Dedifferentiated amniotic fluid mesenchymal stem cell (primary cell): Measurements from ENCODE around the gene ACTL7B.
"Not testable (repeated sequence)": the region's sequence is repeated elsewhere in the genome, so short reads cannot be mapped to it uniquely, and the experiment has no call there.

ENCODE experiments used
- DNase-seq: peaks from one replicate; pipeline ENCODE4 v3.0.0-alpha.2; 2016; ENCODE audit errors: extremely low spot score

The ACTL7B gene

GRCh38 chr9:108855888-108856287, at the start of gene ACTL7B:
ACTL7B (minus strand) TSS chr9:108855986; CDS start chr9:108855930, 56 bp downstream.
- DNase-seq = no peak

DNA sequence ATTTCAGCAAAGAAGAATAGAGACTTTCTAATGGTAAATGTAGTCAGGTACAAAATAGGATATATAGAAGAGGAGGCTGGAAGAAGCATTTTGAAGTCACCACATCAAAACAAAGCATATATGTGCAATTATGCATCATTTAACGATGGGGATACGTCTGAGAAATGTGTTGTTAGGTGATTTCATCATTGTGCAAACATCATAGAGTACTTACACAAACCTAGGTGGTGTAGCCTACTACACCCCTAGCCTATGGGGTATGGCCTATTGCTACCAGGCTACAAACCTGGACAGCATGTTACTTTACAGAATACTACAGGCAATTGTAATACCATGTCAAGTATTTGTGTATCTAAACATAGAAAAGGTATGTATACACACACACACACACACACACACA, 49.7 kb upstream of the ACTL7B start:
- no peak for DNase-seq

GRCh38 chr9:108904161-108904560, 48.4 kb upstream of the ACTL7B start:
- DNase-seq = no peak

DNA sequence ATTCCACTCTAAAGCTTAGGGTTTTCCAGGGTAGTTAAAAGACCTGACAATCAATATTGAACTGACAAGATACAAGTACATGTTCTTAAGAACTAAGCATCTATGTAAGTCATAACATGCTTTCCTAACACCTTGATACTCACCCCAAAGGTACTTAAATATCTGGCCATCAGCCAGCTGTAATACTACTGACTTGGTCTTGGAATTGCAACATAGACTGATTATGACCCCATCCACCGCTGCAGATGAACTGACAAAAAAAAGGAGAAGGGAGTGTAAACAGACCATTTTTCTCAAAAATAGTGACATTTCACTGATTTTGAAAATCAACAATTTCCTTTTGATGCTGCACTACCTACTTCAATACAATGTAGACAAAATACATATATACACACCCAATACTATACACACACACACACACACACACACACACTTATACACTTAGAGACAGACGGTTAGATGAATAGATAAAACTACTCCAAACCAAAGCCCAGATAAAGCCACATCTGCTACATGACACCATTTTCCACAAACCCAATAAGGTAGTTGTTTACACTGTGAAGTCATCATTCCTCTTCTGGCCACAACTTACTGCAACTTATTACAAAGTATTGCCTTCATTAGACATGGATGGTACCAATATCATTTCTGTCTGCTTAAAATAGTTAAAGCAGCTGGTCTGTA, 47.8 kb upstream of the ACTL7B start:
- no peak for DNase-seq

DNA sequence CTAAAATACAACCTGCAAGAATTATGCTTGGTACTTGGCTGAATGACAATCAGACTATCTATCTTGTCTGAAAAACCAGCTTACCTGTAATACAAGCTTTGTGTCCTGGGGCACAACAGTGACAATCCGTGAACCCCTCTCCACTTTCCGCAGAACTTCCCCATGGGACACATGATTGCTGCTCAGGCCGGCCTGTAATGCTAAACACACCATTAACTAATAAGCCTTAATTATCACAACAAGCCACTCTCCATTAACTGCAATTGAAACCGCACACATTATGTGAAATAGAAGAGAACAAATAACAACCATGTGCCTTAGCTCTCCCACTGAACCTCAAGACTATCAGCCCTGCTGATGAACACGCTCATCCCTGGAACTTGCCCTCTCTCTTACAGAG, 44.4 kb upstream of the ACTL7B start:
- no peak for DNase-seq

- DNase-seq = not testable (repeated sequence)
These were observed 43.4 kb upstream of the ACTL7B start for GRCh38 chr9:108899023-108899695.

DNA sequence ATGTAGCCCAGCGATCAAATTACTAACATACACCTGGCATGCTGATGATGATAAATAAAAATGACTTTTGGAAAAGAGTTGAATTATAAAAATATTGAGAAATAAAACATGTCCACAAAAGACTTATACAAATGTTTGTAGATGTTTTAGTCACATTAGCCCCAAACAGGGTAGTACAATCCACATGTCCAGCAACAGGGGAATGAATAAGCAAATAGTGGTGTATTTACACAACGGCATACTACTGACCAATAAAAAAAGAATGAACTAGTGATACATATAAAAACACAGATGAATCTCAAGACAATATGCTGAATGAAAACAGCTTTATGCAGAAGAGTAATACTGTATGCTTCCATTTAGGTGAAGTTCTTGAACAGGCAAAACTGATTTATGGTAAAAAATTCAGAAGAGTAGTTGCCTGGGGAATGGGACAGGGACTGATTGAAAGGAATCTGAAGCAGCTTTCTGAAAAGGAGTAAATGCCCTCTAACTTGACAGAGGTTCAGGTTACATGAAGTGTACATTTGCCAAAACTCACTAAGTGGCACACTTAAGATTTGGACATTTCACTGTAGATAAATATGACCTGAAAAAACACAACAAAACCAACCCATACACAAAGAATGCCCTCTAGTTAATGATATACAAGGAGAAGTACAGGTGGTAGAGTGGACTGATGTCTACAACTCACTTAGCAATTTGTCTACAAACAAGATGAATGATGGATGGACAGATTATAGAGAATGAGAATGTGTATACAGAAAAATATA, 41.7 kb upstream of the ACTL7B start:
- DNase-seq = no peak

DNA sequence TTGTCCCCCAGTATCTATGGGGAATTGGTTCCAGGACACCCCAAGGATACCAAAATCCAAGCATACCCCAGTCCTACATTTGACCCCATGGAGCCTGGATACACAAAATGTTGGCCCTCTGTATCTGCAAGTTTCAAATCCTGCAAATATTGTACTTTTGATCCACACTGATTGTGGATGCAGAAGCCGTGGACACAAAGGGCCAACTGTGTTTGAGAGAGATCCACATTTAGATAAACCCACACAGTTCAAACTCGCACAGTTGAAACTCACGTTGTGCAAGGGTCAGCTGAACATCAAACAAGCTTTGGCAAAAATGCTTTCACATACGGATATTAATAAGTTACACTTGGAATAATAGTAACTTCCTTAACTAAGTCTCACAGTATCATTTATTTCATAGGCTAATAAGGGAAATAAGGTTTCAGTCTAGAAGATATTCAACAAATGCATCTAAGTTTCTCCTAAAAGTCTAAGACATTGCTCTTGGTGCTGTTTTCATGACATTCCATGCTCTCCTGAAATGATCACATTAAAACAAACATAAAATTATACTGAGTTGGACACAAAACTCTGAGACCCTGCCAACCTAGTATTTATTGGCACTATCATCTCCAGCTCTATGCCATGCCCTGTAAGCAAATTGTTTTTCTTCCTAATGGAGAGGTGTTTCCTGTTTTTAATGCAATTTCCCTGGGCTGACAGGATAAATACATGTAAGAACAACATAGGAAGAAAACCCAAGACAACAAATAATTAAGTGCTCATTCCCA, 38.6 kb upstream of the ACTL7B start:
- DNase-seq = no peak

DNA sequence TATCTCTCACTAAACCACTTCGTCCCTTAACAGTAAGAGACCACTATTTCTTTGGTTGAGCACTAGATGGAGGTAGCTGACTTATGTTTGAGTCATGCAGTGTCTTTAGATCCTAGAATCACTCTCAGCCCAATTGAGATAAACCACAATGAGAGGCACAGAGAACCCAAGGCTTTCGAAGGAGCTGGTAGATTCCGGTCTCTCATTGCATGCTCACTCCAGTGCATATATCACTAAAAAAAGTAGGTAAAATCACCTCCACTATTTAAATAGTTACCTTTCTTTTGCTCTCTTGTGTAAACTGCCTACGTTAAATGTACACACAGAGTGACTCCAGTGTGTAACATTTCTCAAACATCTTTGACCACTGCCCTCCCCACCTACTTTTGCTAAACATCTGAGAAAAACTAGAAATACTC, 33.9 kb upstream of the ACTL7B start:
- no peak for DNase-seq

GRCh38 chr9:108886594-108887271, 30.9 kb upstream of the ACTL7B start:
- DNase-seq = not testable (repeated sequence)

DNA sequence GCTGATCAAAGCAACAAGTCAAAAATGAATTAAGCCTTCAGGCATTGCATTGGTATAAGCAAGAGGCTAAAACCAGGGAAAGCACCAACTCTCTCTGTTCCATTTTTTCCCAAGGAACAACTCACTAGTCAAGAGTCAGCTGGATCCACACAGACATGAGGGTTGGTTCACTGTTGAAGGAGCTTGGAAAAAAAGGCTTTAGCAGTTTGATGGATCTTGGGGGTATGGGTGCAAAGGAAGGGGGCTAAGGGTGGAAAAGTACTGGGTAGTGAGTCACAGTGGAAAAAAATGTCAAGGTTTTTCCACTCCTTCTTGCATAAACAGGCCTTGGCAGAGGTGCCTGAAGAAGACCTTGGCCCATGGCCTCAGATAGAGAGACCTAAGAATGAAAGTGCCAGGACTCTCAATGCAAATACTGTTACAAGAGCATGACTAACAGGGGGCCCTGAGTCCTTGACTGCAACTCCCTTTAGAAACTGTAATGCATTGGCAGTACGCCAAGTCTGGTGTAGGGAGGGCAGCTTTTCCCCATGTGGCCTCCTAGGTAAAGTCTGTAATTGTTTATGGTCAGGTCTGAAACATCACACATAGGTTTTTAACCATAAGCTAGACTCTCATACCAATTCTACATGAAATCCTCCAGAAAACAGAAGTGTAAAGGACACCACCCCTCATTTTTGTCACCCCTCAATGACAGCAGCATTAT, 30.0 kb upstream of the ACTL7B start:
- DNase-seq = peak; percentile 26

GRCh38 chr9:108884701-108885100, 28.9 kb upstream of the ACTL7B start:
- no peak for DNase-seq

DNA sequence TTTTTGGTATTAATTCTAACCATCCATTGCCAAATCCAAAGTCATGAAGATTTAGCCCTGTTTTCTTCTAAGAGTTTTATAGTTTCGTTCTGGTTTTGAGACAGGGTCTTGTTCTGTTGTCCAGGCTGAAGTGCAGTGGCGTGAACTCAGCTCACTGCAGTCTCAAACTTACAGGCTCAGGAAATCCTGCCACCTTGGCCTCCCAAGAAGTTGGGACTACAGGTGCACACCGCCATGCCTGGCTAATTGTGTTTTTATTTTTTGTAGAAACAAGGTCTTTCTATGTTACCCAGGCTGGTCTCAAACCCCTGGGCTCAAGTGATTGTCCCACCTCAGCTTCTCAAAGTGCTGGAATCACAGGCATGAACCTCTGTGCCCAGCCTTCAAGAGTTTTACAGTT, 27.3 kb upstream of the ACTL7B start:
- DNase-seq = no peak

DNA sequence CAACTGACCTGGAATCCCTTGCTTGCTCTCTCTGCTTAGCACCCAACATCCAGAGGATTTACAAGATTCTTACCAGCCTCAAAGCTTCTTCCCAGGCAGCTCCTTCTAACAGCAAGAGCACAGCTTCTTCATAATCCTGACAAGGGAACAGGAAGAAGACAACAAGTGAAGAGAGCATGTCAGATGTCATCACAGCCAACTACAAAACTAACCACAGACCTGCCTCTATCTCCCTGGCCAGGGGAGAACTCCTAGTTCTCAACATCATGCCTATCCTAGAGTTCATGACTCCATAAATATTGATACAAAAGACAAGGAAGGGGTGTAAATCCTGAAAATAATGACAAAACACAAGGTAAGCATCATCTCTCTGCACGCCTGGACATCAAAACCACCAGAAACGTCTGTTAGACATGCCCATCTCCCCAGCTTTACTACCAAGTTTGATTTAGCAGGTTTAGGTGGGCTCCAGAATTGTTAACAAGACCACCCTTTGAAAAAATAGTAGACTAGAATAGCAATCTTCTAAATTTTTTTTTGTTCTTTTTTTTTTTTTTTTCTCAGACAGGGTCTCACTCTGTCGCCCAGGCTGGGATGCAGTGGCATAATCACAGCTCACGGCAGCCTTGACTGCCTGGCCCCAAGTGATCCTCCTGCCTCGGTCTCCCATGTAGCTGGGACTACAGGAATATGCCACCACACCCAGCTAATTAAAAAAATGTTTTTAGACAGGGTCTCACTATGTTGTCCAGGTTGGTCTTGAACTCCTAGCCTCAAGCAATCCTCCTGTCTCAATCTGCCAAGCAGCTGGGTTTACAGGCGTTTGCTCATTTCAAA, 26.5 kb upstream of the ACTL7B start:
- DNase-seq = no peak

GRCh38 chr9:108880738-108881316, 25.0 kb upstream of the ACTL7B start:
- DNase-seq = no peak

DNA sequence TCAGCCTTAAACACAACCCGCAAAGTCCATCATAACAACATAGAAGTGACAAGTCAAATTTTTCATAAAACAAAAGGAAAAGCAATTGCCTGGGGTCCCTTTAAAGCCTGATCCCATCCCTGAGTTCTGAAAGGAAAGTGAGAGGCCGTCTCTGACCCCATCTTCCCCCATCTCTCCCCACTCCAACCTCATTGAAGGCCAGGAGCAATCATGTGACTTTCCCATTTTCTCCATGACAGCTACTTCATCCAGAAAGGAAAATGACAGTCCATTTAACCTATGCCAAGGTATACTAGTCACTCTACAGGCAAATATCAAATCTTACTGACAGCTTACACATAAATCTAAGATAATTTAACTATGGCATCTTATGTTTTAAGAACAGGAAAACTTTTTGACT, 21.7 kb upstream of the ACTL7B start:
- DNase-seq = no peak

DNA sequence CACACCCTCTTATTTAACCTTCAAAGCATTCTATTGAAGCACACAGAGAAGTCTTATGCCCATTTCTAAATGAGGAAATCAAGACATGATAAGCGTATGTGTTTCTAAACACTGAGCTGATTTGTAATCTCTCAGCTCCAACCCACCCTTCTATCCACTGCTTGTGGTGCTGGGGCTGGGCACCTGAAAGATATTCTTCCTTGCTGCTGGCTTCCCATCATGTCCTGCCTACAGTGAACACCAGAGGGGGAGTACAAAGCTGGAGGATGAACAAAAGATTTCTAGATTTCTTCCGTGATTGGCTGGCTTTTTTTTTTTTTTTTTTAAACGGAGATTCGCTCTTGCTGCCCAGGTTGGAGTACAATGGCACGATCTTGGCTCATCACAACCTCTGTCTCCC, 20.6 kb upstream of the ACTL7B start:
- DNase-seq = no peak

DNA sequence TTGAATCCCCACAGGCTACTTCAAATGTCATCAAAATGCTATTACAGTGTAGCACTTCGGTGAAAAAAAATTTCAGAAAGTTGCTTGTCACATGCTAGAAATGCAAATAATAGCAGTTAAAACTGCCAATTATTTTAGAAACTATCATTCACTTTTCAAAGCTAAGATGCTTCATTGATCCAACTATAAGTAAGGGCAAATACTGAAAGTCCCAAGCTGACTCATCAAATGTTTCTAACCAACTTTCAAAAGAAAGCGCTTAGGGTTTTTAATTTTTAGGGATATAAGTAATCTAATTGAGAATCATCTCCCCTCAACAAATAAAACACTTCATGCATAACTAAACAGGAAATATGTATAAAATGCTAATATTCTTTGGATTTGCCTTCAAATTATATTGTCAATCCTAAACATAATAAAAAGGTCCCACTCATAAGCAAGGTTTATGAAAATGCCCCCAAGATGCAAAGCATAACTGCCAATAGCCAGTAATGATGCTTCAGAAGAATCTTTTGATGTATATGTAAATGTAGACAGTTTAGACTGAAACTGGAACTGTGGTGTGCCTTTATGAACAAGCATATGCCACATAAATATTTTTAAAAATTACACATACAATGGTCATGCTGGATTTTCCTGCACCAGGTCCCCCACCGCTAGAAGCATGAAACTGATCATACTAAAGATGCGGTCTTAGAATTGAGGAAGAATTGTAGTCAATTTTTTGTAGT, 18.4 kb upstream of the ACTL7B start:
- no peak for DNase-seq
